ENCODE results near the gene QSOX2. TPM values are rescaled to one million over a fixed set of nuclear protein-coding genes. Genes with fewer than 3 reads are reported as not detected.

The QSOX2 gene
- total and polyA plus RNA-seq, 7 donors, result 0.60 to 10.1 (median 3.5) TPM

DNA sequence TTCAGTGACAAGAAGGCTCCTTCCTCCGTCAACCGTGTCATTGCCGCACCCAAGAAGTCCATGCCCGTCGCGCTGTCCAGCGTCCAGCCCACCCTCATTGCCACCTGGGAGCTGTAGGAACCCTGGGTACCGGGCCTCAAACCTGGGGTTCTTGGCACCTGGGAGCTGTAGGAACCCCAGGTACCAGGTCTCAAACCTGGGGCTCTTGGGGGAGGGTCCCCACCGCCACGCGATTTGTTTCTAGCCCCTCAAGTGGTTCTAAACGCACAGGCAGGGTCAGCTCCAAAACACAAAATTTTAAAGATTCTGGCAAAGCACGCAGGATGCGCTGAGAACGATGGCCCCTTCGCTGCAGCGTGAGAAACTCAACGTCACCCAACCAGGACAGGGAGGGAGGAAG is 58.4 kb downstream of the QSOX2 start:
- peaks cover 4 to 73% (median 60%) of the 10 kb centered on the region in 3 donors for H3K27me3 ChIP-seq
- no peaks in the 10 kb centered on the region for H3K9me3 ChIP-seq
- no peak overlapping the region for H3K4me3 ChIP-seq
- WGBS, 2 donors, result 92% methylated on average over 18 of the region's 18 CpGs
- no peak for TF ChIP-seq EP300 (IDR thresholded peaks at IDR 0.05)
- TF ChIP-seq POLR2A (IDR thresholded peaks at IDR 0.05), result no peak
- no peak for TF ChIP-seq CTCF (IDR thresholded peaks at IDR 0.05)
- no peak for DNase-seq
- no peaks in the 10 kb centered on the region for H3K4me1 ChIP-seq
- H3K36me3 ChIP-seq, result no peaks in the 10 kb centered on the region
- intact Hi-C loops (cut with DNase I), result no loop called here
- no peak overlapping the region for H3K27ac ChIP-seq

GRCh38 chr9:136186386-136186785 is 59.2 kb downstream of the QSOX2 start:
- no peak overlapping the region for H3K4me3 ChIP-seq
- H3K9me3 ChIP-seq, result no peaks in the 10 kb centered on the region
- no peaks in the 10 kb centered on the region for H3K36me3 ChIP-seq
- no peak for DNase-seq
- WGBS, 2 donors, result 57 to 72% methylated on average over 14 of the region's 14 CpGs
- intact Hi-C loops (cut with DNase I), result no loop called here
- H3K27ac ChIP-seq, result no peak overlapping the region
- H3K4me1 ChIP-seq, result no peaks in the 10 kb centered on the region
- peaks cover 3 to 65% (median 52%) of the 10 kb centered on the region in 3 donors for H3K27me3 ChIP-seq
- TF ChIP-seq POLR2A (IDR thresholded peaks at IDR 0.05) (no peak), POLR2AphosphoS5 (IDR thresholded peaks at IDR 0.05) (no peak), EP300 (IDR thresholded peaks at IDR 0.05) (no peak), CTCF (IDR thresholded peaks at IDR 0.05) (no peak)

DNA sequence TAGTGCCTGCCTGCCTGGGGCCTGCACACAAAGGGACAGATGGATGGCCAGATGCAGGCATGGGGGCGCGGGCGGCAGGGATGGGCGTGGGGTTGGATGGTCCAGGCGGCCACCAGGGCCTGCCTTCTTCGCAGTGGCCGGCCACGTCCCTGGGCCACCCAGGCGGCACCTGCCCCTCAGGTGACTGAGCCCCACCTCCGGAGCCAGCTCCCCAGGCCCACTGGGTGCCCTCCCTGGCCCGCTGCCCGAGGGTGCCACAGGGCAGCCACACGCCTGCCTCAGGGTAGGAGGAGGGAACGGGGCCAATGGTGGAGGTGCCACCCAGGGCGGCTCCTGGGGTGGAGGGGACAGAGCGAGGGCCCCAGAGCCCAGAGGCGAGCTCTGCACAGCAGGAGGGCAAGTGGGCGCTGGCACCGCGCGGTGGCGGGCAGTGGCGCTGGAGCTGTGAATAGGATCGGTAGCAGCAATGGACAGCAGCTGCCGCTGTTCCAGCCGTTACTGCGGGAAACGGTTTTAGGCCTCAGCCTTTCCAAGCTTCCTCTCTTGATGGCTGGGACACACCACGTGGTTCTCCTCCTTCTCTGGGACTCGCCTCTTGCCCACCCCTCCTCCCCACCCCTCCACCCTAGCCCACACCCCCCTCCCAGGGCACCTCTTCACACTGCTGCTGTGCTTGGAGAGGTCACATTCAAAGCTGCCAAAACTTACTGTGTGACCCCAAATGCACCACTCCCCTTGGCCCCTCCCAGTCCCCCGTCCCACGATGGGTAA is 59.8 kb downstream of the QSOX2 start:
- Histone ChIP-seq H3K4me1 (no peaks in the 10 kb centered on the region), H3K9me3 (no peaks in the 10 kb centered on the region), H3K4me3 (no peak overlapping the region), H3K36me3 (no peaks in the 10 kb centered on the region), H3K27ac (no peak overlapping the region), H3K27me3 (peaks cover 3 to 59% (median 46%) of the 10 kb centered on the region in 3 donors)
- intact Hi-C loops (cut with DNase I), result no loop called here
- TF ChIP-seq POLR2AphosphoS5 (IDR thresholded peaks at IDR 0.05) (no peak), EP300 (IDR thresholded peaks at IDR 0.05) (no peak), POLR2A (IDR thresholded peaks at IDR 0.05) (no peak), CTCF (IDR thresholded peaks at IDR 0.05) (no peak)
- no peak for DNase-seq
- 54 to 71% methylated on average over 32 of the region's 32 CpGs for WGBS, 2 donors

- no peaks in the 10 kb centered on the region for H3K4me1 ChIP-seq
- no peak for TF ChIP-seq CTCF (IDR thresholded peaks at IDR 0.05)
- no peak for TF ChIP-seq EP300 (IDR thresholded peaks at IDR 0.05)
- no peak for TF ChIP-seq POLR2A (IDR thresholded peaks at IDR 0.05)
- TF ChIP-seq POLR2AphosphoS5 (IDR thresholded peaks at IDR 0.05), result no peak
- H3K27me3 ChIP-seq, result peaks cover 0 to 57% (median 39%) of the 10 kb centered on the region in 3 donors
- no peaks in the 10 kb centered on the region for H3K36me3 ChIP-seq
- 56 to 57% methylated on average over 19 of the region's 19 CpGs for WGBS, 2 donors
- intact Hi-C loops (cut with DNase I), result no loop called here
- no peak for DNase-seq
- no peaks in the 10 kb centered on the region for H3K9me3 ChIP-seq
- no peak overlapping the region for H3K27ac ChIP-seq
- no peak overlapping the region for H3K4me3 ChIP-seq
These were observed 60.5 kb downstream of the QSOX2 start for GRCh38 chr9:136185066-136185465.
